Choroid plexus epithelial cell (primary cell): Measurements from ENCODE around the gene SDR39U1.

ENCODE experiments used
- DNase-seq: peaks from one replicate; pipeline ENCODE4 v3.0.0-alpha.2; 2010; ENCODE audit warnings: low read depth
- H3K4me3 ChIP-seq: 2 replicates; pipeline ENCODE4 v1.5.1; 2011; ENCODE audit warnings: low read depth, mild to moderate bottlenecking, control low read depth, low read length, moderate library complexity
- TF ChIP-seq, protein P1 (sequence below): conservative IDR thresholded peaks from 2 replicates; pipeline ENCODE4 v1.5.1; 2011; ENCODE audit warnings: low read depth, mild to moderate bottlenecking, control low read depth, inconsistent platforms, low read length, moderate library complexity

SDR39U1 gene

DNA sequence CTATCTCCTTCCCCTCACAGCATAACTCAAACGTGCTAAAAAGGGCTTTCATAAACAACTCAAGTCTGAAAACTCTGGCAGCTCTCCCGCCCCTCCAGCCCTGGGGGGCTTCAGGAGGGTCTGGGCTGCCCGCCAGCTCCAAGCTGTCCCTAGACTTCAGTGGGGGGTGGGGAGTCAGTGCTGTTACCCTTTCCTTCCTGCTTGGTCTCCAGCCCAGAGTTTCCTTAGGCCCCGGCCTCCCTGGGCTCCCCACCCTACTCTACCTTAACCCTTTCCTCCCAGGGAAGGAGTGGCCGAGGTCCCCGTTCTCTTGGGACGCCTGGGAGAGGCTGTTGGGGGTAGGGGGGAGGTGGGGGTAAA is 44.3 kb downstream of the SDR39U1 start:
- TF ChIP-seq, protein P1, sequence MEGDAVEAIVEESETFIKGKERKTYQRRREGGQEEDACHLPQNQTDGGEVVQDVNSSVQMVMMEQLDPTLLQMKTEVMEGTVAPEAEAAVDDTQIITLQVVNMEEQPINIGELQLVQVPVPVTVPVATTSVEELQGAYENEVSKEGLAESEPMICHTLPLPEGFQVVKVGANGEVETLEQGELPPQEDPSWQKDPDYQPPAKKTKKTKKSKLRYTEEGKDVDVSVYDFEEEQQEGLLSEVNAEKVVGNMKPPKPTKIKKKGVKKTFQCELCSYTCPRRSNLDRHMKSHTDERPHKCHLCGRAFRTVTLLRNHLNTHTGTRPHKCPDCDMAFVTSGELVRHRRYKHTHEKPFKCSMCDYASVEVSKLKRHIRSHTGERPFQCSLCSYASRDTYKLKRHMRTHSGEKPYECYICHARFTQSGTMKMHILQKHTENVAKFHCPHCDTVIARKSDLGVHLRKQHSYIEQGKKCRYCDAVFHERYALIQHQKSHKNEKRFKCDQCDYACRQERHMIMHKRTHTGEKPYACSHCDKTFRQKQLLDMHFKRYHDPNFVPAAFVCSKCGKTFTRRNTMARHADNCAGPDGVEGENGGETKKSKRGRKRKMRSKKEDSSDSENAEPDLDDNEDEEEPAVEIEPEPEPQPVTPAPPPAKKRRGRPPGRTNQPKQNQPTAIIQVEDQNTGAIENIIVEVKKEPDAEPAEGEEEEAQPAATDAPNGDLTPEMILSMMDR: no peak
- DNase-seq: peak; percentile 34
- peak overlapping the region; percentile 66 for H3K4me3 ChIP-seq

DNA sequence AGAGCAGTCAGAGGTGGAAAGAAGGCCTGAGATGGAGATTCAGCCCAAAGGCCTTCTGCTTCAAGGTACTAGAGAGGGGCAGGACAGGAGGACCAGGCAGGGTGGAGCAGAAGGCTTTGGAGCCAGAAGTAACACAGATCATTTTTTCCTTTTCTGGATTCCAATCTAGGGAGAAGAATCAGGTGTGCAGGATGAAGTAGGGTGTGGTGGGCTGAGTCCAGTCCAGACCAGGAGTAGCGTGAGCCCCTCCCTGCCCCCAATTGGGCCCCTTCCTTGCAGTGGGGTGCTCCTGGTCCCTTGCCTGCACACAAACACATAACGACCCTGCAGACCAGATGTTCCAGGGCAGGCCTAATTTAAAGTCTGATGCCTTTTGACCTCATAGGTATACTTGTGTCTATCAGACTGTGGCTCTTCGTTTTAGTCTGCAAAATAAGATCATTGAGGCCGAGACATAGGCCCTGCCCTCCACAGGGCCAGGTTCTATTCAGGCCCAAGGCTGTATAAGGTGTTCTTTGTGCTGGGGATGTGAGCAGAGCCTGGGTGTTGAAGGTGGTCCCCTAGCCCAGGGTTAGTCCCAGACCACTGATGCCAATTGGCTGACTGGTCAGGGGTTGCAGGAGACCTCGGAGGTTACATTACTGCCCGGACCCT is 44.8 kb downstream of the SDR39U1 start:
- no peak for DNase-seq
- TF ChIP-seq, protein P1: no peak
- H3K4me3 ChIP-seq: no peak overlapping the region

DNA sequence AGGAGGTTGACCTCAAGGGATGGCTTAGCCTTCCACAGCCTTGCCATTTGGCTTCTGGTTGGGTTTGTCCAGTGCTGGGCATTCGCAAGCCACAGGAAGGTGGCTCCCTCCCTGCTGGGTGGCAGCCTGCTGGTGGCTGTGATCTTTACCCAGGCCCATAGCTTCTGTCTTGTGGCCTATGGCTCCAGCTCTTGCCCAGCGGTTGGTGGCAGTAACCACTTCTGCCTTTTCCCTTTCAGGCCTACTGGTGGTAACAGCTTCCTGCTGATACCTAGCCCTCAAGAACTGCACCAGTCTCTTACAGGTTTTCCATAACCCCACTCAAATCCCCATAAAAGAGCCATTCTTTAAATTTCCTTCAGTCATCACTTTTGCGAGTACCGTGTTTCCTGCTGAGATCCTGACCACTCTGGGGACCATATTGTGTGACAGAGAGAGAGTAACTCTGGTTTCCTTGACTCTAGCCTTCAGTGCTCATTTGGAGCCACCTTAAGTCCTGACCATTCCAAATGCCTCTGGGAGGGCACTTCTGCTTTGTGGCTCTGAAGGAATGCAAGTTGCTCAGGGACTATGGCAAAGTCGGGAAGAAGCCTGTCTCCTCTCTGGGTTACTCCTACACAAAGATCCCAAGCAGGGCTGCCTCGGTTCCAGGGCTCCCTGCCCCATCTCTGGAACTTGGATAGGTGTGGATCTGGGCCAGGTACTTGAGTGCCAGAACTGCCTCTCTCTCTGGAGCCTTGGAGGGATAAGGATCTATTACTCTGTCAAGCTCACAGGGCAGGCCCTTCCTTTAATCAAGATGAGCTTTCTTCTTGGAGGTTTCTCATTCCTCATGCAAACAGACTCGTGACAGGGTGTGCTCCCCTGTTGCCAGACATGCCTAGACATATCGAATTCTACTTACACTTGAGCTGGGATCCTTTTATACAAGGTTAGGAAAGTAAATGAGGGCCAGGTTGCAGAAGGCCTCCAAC is 46.7 kb downstream of the SDR39U1 start:
- TF ChIP-seq, protein P1: no peak
- H3K4me3 ChIP-seq: no peak overlapping the region
- no peak for DNase-seq

DNA sequence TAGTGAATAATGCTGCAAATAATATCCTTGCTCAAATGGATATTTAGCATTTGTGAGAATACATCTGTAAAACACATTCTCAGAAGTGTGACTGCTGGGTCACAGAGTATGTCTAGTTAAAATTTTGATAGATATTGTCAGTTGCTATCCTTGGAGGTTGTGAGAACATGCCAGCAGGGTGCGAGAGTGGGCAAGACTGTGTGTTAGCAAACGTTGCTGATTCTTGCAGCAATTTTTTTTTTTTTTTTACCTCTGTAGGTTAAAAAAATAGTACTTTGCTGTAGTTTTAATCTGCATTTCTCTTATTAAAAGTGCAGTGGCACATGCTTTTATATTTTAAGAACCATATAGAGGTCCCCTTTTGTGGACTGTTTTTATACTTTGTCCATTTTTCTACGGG is 48.3 kb downstream of the SDR39U1 start:
- H3K4me3 ChIP-seq: no peak overlapping the region
- no peak for DNase-seq
- TF ChIP-seq, protein P1: no peak

DNA sequence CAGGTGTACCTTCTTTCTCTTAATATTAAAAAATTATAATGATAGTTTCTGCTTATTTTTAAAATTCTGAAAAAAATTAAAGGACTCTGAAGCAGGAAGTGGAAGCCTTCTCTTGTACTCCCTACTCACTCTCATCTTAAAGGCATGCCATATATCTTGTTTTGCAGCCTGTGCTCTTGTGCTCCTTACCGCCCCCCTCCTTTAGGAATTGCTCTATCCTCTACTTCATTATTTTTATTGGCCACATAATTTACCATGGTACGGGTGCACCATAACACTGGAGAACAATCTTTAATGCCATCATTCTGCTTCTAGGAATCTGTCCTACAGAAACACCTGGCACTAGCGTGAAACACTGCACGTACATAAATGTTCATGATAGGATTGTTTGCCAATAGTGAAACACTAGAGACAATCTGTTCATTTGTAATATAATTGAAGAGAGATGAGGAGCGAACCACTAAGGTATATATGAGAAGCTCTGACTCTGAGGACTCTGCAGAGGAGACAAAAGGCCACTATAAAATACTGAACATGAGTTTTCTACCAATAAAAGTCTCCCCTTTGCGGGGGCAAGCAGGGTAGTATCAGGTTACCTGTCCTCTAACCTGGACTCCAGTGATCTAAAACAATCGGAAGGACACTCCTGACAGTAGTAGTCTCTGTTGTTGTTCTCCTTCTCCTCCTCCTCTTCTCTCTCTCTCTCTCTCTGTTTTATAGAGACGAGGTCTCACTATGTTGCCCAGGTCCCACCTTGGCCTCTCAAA is 50.1 kb downstream of the SDR39U1 start:
- H3K4me3 ChIP-seq: no peak overlapping the region

DNA sequence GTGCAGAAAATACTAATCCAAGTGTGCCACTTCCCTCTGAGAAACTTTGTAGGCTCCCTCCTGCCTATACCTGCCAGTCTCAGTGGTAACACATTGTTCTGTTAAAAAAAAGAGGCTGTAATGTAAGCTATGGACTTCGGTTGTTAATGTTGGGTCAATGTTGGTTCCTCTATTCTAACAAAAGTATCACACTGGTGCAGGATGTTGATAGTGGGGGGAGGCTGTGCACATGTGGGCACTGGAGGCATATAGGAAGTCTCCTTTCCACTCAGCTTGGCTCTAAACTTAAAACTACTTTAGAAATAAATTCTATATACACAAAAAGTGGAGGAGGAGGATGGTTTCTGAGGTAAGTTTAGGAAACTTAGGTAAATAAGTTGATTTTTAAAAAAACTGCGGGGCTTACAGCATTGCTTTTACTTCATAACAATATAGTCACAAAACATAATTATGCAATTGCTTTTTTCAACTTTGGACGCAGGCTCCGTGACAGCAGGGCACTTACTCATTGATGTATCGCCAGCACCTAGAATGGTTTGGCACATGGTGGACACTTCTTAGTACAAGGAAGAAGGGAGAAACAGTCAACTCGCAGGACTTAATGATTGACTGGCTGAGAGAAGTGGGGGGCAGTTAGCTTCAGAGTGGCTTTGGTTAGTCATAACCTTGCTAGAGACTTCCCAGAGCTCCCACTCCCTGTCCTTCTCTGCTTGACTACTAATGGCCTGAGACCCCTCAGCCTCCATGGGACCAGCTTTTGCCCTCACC is 51.7 kb downstream of the SDR39U1 start:
- no peak for DNase-seq
- TF ChIP-seq, protein P1: no peak
- H3K4me3 ChIP-seq: no peak overlapping the region

More for the DNA sequence above, 50.1 kb downstream of the SDR39U1 start:
- peak; percentile 80 for DNase-seq
- TF ChIP-seq, protein P1: peak; percentile 47
